Hepatocyte (in vitro differentiated cells): ENCODE results near the gene CDK18.

Experiments
- CTCF ChIP-seq: fragments of 200-600 bp; sonication (generic); IDR thresholded peaks from 2 replicates; pipeline ENCODE4 v1.5.1; 2016; ENCODE audit warnings: antibody characterized with exemption, mild to moderate bottlenecking; ENCODE audit not compliant: poor library complexity
- EZH2 ChIP-seq: fragments of 200-600 bp; sonication (generic); IDR thresholded peaks from 2 replicates; pipeline ENCODE4 v1.6.1; 2016; ENCODE audit warnings: antibody characterized with exemption, mild to moderate bottlenecking, borderline replicate concordance

DNA sequence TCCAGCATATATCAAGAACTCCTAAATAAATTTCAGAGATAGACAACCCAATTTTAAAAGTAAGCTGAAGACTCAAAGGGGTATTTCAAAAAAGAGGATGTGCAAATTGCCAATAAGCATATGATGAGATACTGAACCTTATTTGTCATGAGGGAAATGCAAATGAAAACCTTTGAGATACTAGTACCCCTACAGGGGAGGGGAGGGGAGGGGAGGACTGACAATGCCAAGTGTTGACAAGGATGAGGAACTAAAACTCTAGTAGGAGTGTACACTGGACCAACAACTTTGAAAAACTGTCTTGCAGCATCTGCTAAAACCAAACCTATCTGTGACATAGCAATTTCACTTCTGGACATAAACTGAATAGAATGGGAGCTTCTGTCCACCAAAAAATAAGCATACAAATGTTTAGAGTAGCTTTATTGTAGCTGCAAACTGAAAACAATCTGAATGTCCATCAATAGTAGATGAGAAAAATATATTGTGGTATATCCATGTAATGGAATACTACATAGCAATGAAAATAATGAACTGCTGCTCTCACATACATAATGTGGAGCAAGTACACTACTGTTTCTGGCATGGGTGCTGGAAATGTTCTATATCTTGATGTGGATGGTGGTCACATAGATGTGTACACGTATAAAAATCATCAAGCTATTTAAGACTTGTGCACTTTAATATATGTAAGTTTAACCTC lies 57.2 kb downstream of the CDK18 start:
- TF ChIP-seq CTCF: no peak
- TF ChIP-seq EZH2: no peak
